ENCODE data around the gene COMMD7.

Gene COMMD7

DNA sequence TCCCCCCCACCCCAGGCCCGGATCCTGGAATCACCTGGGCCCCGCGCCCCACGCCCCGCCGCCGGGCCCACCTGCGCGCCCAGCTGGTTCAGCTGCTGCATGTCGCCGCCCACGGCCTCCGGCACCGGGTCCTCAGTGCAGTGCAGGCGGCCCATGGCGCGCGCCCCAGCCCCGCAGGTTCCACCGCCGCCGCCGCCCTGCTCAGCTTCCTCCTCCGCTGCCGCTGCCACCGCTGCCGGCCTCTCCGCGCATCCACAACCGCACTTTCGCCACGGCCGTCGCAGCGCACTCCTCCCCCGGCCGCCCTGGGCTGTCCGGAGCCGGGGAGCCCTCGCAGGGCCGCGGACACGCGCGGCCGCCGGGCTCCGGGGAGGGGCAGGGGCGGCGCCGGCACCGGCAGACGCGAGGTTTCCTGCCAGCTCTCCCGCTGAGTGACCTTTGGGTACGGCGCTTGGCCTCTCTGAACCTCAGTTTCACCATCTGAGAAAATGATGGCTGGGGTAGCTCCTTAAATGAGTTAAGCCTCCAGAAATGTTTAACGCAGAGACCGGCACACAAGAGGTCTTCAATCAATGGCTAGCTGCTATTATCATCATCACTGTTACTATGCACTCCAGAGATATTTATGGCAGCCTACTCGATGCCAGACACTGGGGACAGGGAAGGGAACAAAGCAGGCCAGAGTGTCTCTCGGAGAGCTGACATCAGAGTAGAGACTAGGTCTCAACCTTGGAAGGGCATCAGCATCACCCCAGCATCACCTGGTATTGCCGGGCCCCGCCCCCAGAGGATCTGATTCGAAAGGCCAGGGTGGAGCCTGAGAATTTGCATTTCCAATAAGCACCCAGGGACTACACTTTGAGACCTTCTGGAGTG is at the start of gene COMMD7:
Gene COMMD7, minus strand, starts transcription at position 231 of the 876 bp plus-strand sequence. Its CDS starts 76 bp downstream, at position 155.
- peak; percentile 30 for DNase-seq (ENCODE audit: low spot score)

DNA sequence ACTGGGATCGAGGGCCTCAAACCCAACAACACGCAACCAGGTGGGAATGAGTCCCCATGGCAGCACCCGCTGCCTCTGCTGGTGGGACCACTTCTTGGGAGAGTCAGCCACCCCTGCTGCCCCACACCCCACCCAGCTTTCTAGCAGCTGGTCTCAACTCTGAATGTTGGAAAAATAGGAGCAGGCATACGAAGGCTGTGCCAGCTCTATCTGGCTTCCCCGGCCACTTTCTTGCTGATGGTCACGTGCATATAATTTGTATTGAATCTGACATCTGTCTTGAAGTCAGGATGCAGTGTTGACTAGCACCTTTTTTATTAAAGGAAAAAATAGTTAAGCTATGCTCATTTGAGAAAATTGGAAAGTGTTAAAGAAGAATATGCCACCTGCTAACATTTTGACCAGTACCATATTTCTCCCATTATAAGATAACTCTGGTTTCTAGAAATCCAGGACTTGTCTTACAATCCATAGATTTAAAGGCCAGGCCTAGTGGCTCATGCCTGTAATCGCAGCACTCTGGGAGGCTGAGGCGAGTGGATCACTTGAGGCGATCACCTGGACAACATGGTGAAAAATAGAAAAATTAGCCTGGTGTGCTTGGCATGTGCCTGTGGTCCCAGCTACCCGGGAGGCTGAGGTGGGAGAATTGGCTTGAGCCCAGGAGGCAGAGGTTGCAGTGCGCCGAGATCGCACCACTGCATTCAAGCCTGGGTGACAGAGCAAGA is 49.6 kb upstream of the COMMD7 start:
- DNase-seq (ENCODE audit: low spot score): no peak

DNA sequence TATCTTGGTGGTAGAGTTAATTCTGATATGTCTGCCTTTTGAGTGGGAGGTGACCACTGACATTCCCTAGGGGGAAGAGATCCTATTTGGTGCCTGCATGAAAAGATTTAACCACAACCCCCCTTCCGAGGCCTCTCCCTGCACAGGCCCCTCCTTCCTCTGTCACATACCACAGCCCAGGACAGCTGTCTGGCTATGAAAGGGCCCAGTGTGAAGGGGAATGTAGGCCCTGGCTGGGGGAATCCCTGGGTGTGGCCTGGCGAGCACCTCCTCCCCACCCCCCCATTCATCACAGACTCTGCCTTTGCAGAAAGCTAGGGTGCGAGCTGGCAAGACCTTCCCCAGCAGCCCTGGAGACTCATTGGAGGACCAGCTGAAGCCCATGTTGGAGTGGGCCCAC is 49.0 kb upstream of the COMMD7 start:
- DNase-seq (ENCODE audit: low spot score): peak; percentile 19

DNA sequence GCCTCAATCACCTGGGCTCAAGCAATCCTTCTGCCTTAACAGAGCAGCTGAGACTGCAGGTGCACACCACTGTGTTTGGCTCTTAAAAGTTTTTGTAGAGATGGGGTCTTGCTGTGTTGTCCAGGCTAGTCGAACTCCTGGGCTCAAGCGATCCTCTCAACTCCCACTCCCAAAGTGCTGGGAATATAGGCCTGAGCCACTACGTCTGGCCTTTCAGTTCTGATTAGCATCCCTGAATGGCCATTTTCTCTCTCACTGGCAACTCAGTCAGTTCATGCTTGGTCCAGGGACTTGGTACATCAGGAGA is 47.4 kb upstream of the COMMD7 start:
- DNase-seq (ENCODE audit: low spot score): no peak

DNA sequence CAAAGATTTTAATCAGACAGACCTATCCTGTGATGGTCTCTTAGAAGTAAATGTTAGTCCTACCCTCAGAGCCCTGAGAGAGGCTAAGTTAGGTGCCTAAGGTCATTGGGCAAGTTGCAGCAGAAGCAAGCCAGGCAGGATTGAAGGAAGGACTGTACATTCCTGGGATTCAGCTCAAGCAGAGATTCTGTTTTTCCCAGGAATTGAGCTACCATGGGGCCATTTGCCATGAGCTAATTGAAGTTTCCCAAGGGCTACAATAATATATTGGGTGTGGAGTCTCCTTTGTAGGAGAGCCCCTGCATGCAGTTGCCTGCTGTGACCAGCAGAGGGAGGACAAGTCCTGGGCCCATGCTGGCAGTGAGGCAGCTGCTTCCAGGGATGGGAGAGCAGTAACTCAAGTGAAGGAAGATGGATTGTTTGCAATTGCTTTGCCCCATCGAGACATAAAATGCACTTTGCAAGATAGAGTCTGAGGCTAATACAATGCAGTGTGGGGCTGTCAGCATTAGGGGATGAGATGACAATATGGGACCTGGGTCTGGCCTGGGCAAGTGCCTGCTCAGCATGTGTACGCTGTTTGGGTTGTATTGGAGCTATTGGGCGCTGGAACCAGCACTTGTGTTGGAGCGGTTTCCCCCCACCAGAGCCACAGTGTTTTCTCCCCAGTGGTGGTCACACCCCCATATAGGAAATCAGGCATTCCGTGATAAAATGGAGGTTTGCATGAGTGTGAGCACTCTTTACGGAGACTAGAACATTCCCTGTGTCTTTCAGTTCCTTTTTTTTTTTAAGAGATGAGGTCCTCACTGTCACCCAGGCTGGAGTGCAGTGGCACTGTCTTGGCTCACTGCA is 46.9 kb upstream of the COMMD7 start:
- DNase-seq (ENCODE audit: low spot score): peak; percentile 78

DNA sequence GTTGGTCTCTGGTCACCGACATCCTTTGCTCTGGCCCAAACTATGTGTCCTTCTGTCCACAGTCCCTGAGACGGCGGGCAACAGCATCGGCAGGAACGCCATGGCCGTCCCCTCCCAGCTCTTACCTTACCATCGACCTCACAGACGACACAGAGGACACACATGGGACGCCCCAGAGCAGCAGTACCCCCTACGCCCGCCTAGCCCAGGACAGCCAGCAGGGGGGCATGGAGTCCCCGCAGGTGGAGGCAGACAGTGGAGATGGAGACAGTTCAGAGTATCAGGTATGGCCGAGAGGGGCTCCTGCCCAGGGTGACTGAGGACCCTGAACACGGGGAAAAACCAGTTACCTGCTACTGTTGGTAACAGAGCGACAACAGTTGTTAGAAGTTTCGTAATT is 43.9 kb upstream of the COMMD7 start:
- DNase-seq (ENCODE audit: low spot score): no peak

DNA sequence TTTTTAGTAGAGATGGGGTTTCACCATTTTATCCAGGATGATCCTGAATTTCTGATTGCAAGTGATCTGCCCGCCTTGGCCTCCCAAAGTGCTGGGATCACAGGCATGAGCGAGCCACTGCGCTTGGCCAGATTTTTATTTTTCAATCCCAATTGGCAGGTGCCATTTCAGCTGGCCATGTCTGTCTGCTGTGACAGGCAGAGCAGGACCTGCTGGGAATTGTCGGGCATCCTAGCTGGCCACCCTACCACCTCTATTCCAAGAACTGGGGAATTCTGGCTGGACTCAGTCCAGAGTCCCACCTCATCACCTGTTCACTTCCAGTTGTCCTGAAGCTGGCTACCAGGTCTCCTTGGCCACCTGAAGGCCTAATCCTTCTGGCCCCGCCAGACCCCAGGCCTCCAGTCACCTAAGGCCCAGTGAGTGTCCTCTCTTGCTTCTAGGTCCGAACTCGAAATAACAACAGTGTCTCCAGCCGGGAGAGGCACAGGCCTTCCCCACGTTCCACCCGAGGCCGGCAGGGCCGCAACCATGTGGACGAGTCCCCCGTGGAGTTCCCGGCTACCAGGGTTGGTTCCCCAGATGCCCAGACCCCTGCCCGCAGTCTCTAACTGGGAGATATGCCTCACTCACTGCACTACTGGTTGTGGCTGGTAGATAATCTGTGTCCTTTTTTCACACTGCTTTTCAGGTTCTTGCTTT is 42.9 kb upstream of the COMMD7 start:
- DNase-seq (ENCODE audit: low spot score): no peak

DNA sequence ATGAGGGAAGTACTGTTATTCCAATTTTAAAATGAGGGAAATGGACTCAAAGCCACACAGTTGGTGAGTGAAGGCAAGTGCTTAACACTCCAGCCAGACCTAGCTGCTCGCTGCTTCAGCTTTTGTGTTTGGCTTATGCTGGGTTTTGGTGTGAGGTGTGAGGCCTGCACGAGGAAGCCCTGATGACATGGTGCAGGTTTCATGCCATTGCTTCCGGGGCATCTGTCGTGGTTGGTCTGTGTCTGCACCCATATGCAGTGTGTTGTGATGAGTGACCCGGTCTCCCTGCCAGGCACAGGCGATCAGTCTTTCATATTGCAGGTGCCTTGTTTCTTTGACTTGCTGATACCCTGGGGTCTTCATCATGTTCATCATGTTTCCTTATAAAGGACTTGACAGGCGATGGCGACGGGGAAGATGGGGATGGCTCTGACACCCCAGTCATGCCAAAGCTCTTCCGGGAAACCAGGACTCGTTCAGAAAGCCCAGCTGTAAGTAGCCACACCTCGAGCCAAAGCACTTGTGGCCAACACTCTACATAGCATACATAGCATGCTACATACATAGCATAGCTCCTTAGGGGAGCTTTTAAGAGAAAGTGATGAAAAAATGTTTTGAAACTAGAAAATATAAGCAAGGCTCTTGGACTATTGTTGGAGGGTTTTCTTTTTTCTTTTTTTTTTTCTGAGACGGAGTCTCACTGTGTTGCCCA is 41.3 kb upstream of the COMMD7 start:
- DNase-seq (ENCODE audit: low spot score): no peak

DNA sequence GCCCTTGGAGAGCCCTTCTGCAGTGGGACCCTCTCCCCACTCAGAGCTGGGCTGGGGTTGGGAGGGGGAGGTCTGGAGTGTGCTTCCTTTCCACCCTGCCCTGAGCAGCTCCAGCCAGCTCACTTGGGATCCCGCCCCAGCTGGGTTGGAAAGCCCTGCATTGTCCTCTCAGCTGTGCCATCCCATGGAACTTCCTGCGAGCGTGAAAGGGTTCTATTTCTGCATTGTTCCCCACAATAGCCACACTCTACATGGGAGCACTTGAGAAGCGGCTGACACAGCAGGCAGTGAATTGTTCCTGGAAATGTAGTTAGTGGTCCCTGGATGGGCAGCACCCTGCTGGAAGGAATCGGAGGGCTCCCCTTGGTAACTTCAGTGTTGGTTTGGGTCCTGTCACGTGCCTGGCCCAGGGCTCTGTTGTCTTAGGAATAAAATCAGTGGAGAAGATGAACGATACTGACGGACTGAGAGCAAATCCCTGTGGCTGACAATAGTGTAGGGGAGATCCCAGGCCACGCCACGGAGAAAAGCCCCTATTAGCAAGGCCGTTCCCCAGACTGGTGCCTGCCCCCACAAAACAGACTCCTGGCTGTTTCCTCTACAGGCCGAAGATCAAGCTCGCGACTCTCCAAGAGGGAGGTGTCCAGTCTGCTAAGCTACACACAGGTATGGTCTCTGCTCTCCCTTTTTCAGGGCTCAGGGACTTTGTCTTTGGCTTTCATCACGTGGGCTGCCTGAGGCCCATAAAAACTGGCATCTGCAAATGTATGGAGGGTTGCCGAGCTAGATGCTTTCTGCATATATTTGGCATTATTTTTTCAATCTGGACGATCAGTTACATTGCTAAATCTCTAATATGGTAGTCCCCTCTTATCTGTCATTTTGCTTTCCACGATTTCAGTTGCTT is 37.7 kb upstream of the COMMD7 start:
- DNase-seq (ENCODE audit: low spot score): peak; percentile 83

DNA sequence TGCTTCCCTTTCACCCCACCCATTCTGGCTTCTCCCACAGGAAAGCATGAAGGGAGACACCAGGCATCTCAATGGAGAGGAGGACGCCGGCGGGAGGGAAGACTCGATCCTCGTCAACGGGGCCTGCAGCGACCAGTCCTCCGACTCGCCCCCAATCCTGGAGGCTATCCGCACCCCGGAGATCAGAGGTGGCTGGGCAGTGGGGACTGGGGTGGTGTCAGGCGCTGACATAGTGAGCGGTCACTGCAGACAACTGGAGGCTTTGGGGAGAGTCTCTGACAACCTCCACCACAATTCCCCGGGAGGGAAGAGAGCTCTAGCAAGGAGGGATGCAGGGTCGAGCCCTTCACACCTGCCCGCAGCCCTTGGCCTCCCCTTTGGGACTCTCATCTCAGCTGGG is 37.0 kb upstream of the COMMD7 start:
- DNase-seq (ENCODE audit: low spot score): no peak

DNA sequence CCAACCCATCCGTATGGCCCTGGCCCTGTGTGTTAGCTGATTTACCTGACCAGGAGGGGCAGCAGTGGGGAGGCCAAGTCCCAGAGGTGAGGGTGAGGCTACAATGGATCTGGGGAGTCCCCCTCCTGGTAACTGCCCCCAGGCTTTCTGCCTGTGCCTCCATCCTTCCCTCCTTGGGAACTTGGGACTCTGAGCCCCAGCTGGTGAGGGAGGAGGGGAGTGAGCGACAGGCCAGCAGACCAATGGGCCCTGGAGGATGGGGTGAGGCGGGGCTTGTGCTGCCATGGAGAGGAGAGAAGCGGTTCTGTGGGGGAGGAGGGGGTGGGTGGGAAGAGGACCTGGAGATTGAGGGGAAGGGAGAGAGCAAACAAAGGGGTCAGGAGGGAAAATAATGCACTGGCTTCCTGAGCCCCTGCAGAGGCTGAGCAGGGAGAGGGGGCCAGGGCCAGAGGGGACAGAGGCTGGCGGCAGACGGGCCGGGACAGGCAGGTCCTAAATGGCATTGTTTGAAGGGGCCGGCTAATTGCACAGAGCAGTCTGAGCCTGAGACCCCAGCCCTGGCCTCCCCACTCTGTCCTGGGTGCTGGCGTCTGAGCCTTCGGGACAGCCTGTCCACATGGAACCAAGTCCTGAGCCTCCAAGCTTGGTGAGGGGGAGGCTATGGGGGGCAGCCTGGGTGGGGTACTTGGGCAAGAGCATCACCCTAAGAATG is 36.4 kb upstream of the COMMD7 start:
- no peak for DNase-seq (ENCODE audit: low spot score)

DNA sequence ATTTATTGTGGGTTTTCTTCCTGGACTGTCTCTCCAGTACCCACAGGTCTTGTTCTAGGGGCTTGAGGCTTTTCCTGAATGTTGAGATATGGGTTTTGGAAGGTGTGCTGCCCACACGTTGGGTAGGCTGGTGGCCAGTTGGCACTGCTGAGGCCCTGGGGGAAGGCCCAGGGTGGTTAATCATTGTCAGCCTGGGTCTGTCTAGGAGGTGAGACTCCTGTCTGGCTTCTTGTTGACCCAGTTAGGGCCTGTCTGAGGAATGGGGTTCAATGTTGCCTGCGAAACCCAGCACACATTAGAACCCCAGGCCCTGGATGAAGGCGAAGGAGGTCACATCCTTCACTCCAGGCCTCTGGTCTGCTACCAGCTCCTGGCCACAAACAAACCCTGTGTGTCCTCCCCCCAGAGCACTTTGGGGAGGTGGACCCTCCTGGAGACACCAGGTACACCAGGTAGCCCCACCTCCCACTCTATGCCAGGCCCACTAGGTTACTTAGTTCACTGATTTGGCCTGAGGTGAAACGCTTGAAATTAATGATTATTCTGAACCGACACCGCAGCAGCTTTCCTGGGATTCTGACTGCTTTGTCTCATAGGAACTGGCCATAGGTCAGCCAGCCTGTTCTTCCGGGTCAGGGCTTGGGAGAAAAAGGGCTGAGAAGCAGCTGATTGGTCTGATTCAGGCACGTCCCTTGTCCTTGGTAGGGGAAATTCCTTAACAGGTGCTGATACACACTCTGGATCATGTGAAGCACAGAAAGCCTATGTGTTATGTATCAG is 34.1 kb upstream of the COMMD7 start:
- DNase-seq (ENCODE audit: low spot score): no peak

DNA sequence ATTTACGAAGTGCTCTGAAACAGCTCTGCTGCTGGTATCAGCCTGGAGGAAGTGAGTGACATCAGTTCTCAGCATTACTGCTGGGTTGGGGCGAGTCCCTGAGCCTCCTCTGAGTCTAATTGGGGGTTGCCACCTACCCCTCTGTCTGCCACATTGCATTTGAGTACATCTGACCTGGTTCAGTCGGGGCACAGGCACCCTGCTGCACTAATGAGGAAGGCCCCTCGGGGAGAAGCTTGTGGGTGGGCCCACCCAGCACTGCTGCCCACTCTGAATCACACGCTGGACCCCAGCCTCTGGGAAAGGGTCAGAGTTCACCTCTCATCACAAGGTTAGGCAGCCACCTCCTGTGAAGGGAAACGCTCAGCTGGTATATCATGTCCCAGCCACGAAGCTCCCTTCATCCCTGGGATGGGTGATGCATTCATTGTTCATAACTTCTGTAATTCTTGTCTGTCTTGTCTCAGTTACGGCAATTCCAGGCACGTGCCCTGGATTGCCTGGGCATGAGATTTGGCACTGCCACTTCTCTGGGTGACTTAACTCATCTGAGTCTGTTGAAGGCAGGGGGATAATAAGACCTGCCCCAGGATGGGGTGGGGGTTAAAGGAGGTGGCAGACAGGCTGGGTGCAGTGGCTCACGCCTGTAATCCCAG is 32.2 kb upstream of the COMMD7 start:
- DNase-seq (ENCODE audit: low spot score): no peak

DNA sequence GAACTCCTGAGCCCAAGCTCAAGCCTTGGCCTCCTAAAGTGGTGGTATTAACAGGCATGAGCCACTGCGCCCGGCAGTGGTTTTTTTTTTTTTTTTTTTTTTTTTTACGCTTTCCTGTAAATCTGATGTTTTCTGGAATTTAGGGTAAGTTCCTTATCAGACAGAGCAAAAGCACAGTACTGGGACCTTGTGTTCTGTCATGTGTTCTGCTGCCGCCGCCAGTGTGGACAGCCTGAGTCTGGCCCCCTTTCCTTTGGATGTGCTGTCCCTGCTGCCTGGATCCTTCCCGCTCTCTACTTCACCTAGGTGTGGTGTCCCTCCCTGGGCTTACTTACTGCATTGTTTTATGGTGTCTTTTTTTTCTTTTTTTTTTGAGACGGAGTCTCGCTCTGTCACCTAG is 30.6 kb upstream of the COMMD7 start:
- DNase-seq (ENCODE audit: low spot score): no peak

DNA sequence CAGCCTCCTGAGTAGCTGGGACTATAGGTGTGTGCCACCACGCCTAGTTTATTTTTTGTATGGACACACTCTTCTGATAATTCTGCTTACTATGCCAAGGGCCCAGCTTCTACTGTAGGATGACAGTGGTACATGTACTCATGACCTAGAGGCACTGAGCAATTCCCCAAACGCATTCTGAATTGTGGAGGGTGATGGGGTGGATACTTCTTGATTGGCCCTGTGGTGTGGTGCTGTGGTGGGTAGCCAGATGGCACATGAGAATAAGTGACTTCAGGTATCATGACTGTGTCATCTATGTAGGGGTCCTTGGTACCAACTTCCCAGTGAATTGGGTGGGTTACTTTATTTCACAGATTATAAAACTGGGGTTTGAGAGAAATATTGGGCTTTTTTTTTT is 30.0 kb upstream of the COMMD7 start:
- no peak for DNase-seq (ENCODE audit: low spot score)

DNA sequence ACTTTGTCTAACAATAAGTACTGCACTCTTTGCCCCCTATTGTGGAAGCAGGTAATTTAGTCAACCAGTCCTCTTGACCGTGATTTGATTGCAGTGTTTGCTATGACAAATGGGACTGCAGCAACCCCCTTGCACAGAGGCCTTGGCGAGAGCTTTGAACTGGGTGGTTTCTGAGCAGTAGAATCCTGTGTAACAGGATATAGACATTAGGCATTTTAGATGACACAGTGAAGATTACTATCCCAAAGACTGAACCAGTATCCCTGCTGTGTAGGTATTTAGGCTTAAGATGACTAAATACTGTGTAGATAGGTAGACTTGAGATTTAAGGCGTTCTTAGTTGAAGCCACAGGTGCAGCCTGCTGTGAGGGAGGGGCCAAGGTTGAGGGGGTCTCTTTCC is 28.8 kb upstream of the COMMD7 start:
- no peak for DNase-seq (ENCODE audit: low spot score)

DNA sequence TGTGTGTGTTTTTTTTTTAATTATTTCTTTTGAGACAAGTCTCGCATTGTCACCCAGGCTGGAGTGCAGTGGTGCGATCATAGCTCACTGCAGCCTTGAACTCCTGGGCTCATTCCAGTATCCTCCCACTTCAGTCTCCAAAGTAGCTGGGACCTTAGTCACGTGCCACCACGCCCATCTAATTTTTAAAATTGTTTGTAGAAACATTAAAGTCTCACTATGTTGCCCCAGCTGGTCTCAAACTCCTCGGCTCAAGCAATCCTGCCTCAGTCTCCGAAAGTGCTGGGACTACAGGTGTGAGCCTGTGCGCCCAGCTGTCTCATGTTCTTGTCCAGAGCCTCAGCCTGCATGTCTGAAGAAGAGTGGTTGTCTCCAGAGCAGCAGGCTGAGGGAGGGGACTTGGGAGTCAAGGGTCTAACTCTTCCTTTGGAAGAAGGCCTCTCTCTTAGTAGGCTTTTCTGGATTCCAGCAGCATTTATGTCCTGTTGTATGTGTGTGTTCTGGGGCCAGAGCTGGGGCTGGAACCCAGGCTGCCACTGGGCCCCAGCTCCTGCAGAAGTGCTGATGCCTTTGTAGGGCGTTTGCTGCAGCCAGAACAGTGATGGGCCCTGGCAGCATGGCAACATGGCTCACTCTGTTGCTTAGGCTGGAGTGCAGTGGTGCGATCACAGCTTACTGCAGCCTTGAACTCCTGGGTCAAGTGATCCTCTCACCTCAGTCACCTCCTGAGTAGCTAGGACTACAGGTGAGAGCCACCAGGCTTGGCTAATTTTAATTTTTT is 24.3 kb upstream of the COMMD7 start:
- no peak for DNase-seq (ENCODE audit: low spot score)
